Raji (cell line): Measurements from ENCODE around the gene RAB10.

Experiments used
- POLR2A ChIP-seq: IDR thresholded peaks from 2 replicates; pipeline ENCODE4 v1.6.1; 2011; ENCODE audit warnings: low read depth, low read length, control low read depth; ENCODE audit not compliant: insufficient read depth

RAB10 gene

DNA sequence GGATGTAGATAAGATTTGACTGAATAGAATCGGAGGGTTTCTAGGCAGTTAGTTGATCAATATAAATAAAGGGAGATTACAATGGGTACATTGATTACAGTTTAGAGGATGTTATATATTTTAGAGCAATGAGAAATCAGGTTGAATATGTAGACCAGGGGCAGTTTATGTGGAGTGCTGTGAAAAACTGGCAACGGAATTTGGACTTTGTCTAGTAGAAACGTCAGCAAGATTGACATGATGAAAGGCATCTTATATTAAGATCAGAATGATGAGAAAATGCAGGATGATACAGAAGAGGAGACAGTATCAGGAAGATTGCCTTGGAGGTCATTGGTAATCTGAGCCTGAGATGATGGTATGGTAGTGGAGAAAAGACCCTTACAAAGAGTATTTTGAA lies 39.9 kb downstream of the RAB10 start:
- no peak for TF ChIP-seq POLR2A

DNA sequence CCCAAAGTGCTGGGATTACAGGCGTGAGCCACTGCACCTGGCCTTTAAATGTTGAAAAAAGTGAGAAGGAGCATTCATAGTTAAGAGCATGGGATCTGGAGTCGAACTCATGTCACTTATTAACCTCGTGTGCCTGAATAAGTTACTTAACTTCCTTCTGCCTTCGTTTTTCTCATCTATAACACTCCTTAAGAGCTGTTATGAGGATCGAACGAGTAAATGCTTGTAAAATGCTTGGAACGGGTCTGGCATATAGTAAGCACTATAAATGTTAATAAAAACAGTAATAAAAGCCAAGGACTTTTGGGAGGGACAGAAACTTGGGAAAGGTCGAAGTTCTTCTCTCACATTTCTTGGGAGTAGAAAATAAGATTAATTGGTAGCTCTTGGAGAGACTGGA lies 40.8 kb downstream of the RAB10 start:
- TF ChIP-seq POLR2A: no peak

- no peak for TF ChIP-seq POLR2A
Observed at GRCh38 chr2:26075173-26075572, 41.3 kb downstream of the RAB10 start.

DNA sequence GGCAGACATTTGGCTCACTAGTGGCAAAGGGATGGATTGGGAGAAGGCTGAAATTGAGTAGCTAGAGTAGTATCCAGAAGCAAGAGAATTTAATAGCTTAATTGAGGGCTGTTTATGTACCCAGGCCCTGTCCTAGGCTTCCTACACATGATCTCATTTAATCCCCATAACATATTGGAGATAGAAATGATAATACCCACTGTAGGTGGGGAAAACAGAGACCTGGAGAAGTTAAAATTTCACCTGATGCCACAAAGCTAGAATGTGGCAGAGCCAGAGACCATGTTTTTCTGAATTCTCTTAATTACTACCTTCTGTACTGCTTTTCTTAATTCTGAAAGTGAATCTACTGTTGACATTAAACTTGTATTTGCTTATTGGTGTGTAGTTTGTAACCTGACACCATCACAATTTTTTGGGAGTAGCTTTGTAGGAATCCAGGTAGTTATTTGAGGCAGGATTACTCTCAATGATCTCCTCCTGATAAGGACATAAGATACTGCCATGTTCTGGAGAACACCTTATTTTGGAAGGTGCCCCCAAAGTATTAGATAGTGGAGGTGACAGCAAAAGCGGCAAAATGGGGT lies 42.2 kb downstream of the RAB10 start:
- no peak for TF ChIP-seq POLR2A

DNA sequence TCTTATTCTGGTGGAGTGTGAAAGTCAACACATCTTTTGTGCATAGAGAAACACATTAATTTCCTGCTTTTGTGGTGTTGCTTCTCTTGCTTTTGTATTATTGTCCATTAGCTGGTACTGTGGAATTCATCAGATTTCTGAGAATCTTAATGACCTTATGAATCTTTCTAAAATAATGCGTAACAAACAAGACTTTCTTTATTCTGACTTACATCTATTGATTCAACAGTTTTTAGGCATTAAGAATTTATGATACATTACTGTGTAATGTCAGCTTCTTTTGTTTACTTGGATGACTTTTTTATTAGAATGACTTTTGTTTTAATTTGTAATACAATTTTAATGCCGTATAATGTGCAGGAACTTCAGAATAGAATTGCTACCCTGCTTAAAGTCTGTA lies 43.4 kb downstream of the RAB10 start:
- no peak for TF ChIP-seq POLR2A

GRCh38 chr2:26078939-26079338 lies 45.1 kb downstream of the RAB10 start:
- TF ChIP-seq POLR2A: no peak

- no peak for TF ChIP-seq POLR2A
Observed at GRCh38 chr2:26080356-26080755, 46.5 kb downstream of the RAB10 start.

DNA sequence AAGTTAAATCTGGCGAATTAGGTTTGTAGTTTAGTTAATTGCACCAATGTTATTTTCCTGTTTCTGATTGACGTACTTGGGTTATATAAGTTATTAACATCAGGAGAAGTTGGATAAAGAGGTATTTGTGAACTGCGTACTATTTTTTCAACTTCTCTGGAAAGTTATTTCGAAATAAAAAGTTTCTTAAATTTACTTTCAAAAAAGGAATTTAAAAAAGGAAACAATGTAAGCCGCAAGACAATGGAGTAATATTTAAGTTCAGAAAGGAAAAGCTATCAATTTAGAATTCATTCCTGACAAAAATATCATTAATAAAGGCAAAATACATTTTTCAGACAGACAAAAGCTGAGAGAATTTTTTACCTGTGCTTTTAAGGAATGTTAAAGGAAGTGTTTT lies 47.7 kb downstream of the RAB10 start:
- no peak for TF ChIP-seq POLR2A

DNA sequence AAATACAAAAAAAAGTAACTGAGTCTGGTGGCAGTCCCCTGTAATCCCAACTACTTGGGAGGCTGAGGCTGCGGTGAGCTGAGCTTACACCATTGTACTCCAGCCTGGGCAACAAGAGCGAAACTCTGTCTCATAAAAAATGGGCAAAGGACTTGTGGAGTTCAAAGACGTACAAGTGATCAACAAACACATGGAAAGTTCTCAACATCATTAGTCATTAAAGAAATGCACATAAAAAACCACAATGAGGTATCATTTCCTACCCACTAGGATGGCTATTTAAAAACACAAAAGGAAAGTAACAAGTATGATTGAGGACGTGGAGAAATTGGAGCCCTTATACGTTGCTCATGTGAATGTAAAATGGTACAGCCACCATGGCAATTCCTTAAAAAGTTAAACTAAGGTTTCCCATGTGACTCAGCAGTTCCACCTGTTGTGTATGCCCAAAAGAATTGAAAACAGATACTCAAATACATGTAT lies 52.3 kb downstream of the RAB10 start:
- TF ChIP-seq POLR2A: no peak

DNA sequence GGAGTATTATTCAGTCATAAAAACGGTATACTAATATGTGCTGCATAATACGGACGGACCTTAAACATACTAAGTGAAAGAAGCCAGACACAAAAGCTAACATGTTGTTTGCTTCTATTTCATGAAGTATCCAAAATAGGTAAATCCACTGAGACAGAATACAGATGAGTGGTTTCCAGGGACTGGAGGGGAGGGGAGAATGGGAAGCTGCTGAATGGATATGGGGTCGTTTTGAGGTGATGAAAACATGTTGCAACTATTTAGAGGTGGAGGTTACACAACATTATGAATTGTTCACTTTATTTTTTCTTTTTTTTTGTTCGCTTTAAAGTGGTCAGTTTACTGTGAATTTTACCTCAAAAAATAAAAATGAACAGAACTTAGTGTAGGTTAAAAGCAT lies 52.9 kb downstream of the RAB10 start:
- TF ChIP-seq POLR2A: no peak

GRCh38 chr2:26088038-26088643 lies 54.3 kb downstream of the RAB10 start:
- TF ChIP-seq POLR2A: no peak

DNA sequence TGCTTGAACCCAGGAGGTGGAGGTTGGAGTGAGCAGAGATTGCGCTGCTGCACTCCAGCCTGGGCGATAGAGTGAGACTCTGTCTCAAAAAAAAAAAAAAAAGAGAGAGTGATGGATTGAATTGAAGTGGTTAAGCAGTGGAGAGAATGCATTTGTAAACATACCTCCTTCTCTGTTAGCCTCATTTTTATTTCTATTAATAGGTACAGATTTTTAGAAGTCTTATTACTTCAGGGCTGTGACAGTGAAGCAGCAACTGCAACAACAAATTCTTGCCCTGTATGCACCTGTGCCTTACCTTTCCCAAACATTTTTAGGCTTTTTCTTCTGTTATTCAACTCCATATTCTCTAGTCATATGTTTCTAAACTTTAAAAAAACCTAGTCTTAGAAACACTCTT lies 55.5 kb downstream of the RAB10 start:
- TF ChIP-seq POLR2A: no peak

- TF ChIP-seq POLR2A: no peak
Observed at GRCh38 chr2:26095758-26096157, 61.9 kb downstream of the RAB10 start.

GRCh38 chr2:26099933-26100332 lies 66.0 kb downstream of the RAB10 start:
- no peak for TF ChIP-seq POLR2A

- TF ChIP-seq POLR2A: no peak
Observed at GRCh38 chr2:26100384-26100783, 66.5 kb downstream of the RAB10 start.

DNA sequence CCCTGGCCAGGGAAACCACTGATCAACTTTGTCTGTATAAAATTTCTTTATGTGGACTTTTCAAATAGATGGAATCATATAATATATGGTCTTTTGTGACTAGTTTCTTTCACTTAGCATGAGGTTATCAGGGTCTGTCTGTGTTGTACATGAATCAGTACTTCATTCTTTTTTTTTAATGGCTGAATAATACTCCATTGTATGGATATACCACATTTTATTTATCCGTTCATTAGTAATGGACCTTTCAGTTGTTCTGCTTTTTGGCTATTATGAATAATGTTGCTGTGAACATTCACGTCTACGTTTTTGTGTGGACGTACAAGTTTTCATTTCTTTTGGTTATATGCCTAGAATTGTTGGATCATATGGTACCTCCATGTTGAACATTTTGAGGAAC lies 69.9 kb downstream of the RAB10 start:
- no peak for TF ChIP-seq POLR2A

- TF ChIP-seq POLR2A: no peak
Observed at GRCh38 chr2:26112201-26112600, 78.3 kb downstream of the RAB10 start.
